Measurements from ENCODE around the gene GPR151.

- TF ChIP-seq POLR2AphosphoS5 (IDR thresholded peaks at IDR 0.05; ENCODE audit: low read depth, low read length), result no peak
- no peak for TF ChIP-seq REST (IDR thresholded peaks at IDR 0.05; ENCODE audit: insufficient read depth in 1 of 2, low read depth in 2 of 2, low read length in 1 of 2)
- TF ChIP-seq CTCF (IDR thresholded peaks at IDR 0.05), result no peak
- TF ChIP-seq SIN3A (IDR thresholded peaks at IDR 0.05; ENCODE audit: borderline replicate concordance, insufficient read depth, low read depth, low read length), result no peak
- no peak for TF ChIP-seq TCF7L2 (IDR thresholded peaks at IDR 0.05; ENCODE audit: low read depth, low read length)
Observed at GRCh38 chr5:146474065-146474464, 41.9 kb downstream of the GPR151 start.
